HepG2 (cell line): ENCODE data around the gene MARCHF4. TPM values are rescaled to one million over a fixed set of nuclear protein-coding genes. Genes with fewer than 3 reads are reported as not detected.

Experiments
- CAMTA2 ChIP-seq: sonication (generic); formaldehyde crosslinking; IDR thresholded peaks from 2 replicates; pipeline ENCODE4 v1.4.0; 2020; ENCODE audit warnings: mild to moderate bottlenecking, missing genetic modification reagents, borderline replicate concordance
- FOXM1 ChIP-seq: sonication (generic); formaldehyde crosslinking; IDR thresholded peaks from 2 replicates; pipeline ENCODE4 v1.5.0; 2020; ENCODE audit warnings: missing genetic modification reagents
- GPN1 ChIP-seq: sonication (generic); formaldehyde crosslinking; IDR thresholded peaks from 2 replicates; pipeline ENCODE4 v1.5.1; 2020; ENCODE audit warnings: missing genetic modification reagents, borderline replicate concordance
- HCFC1 ChIP-seq: fragments of 150-350 bp; IDR thresholded peaks from 2 replicates; pipeline ENCODE4 v1.6.1; 2014; ENCODE audit warnings: low read depth, low read length
- JUNB ChIP-seq: sonication (generic); formaldehyde crosslinking; IDR thresholded peaks from 2 replicates; pipeline ENCODE4 v1.8.0; 2022; ENCODE audit warnings: missing genetic modification reagents, mild to moderate bottlenecking, borderline replicate concordance
- NFE2 ChIP-seq: sonication (generic); formaldehyde crosslinking; IDR thresholded peaks from 2 replicates; pipeline ENCODE4 v1.4.0; 2020; ENCODE audit warnings: missing genetic modification reagents
- RARG ChIP-seq: sonication (generic); formaldehyde crosslinking; IDR thresholded peaks from 2 replicates; pipeline ENCODE4 v1.4.0; 2020; ENCODE audit warnings: low read depth, mild to moderate bottlenecking, missing genetic modification reagents
- SATB2 ChIP-seq: sonication (generic); formaldehyde crosslinking; IDR thresholded peaks from 2 replicates; pipeline ENCODE4 v1.5.0; 2020; ENCODE audit warnings: missing genetic modification reagents
- SIN3B ChIP-seq: fragments of 150-350 bp; IDR thresholded peaks from 2 replicates; pipeline ENCODE4 v1.6.1; 2014; ENCODE audit warnings: low read length
- ZBTB2 ChIP-seq: sonication (generic); formaldehyde crosslinking; IDR thresholded peaks from 2 replicates; pipeline ENCODE4 v1.8.0; 2022; ENCODE audit warnings: low read depth, missing genetic modification reagents
- ZEB1 ChIP-seq: IDR thresholded peaks from 2 replicates; pipeline ENCODE4 v1.6.1; 2012; ENCODE audit warnings: mild to moderate bottlenecking, low read depth, inconsistent platforms; ENCODE audit not compliant: insufficient replicate concordance
- ZNF501 ChIP-seq: sonication (generic); formaldehyde crosslinking; IDR thresholded peaks from 2 replicates; pipeline ENCODE4 v1.5.1; 2020; ENCODE audit warnings: mild to moderate bottlenecking, moderate library complexity, missing genetic modification reagents
- ZNF576 ChIP-seq: sonication (generic); formaldehyde crosslinking; IDR thresholded peaks from 2 replicates; pipeline ENCODE4 v1.4.0; 2020; ENCODE audit warnings: mild to moderate bottlenecking, missing genetic modification reagents
- ZNF674 ChIP-seq: sonication (generic); formaldehyde crosslinking; IDR thresholded peaks from 2 replicates; pipeline ENCODE4 v1.5.0; 2020; ENCODE audit warnings: low read depth, mild to moderate bottlenecking, missing genetic modification reagents
- ZNF777 ChIP-seq: sonication (generic); formaldehyde crosslinking; IDR thresholded peaks from 2 replicates; pipeline ENCODE4 v1.4.0; 2020; ENCODE audit warnings: missing genetic modification reagents
- ZNF782 ChIP-seq: sonication (generic); formaldehyde crosslinking; IDR thresholded peaks from 2 replicates; pipeline ENCODE4 v1.4.0; 2020; ENCODE audit warnings: missing genetic modification reagents, mild to moderate bottlenecking, borderline replicate concordance
- ZSCAN30 ChIP-seq: sonication (generic); formaldehyde crosslinking; IDR thresholded peaks from 2 replicates; pipeline ENCODE4 v1.5.0; 2020; ENCODE audit warnings: mild to moderate bottlenecking, missing genetic modification reagents
- polyA plus RNA-seq, 8 experiments: library from polyadenylated mRNA; depleted of rRNA in 3 of 8; stranded (reverse) in 7 of 8; unstranded in 1 of 8; fragments of >200 nt; fragmentation: Illumina TruSeq in 4 of 8; extraction: Trizol in 4 of 8; gene quantifications; 2 replicates each; pipeline versions ENCODE4 v1.2.1 to v1.2.3, GENCODE V29; 2011 to 2016; ENCODE audit warnings: low read depth in 4 of 8, missing spikeins in 1 of 8, mixed read lengths in 1 of 8; ENCODE audit not compliant: insufficient read depth in 1 of 8
- total RNA-seq, 5 experiments: library from RNA; depleted of rRNA; stranded (reverse); fragments of >200 nt; fragmentation: Illumina TruSeq; extraction: Trizol; gene quantifications; 2 replicates each; pipeline ENCODE4 v1.2.3, GENCODE V29; 2016; ENCODE audit warnings: low read depth in 1 of 5
- TF ChIP-seq, protein P1 (sequence below): sonication (generic); formaldehyde crosslinking; IDR thresholded peaks from 2 replicates; pipeline ENCODE4 v1.8.1; 2023; ENCODE audit warnings: missing genetic modification reagents, mild to moderate bottlenecking, borderline replicate concordance
- TF ChIP-seq, protein P2 (sequence below): sonication (generic); formaldehyde crosslinking; IDR thresholded peaks from 2 replicates; pipeline ENCODE4 v1.4.0; 2020; ENCODE audit warnings: missing genetic modification reagents, borderline replicate concordance
- TF ChIP-seq, protein P3 (sequence below), 2 experiments: sonication (generic) in 1 of 2; formaldehyde crosslinking in 1 of 2; IDR thresholded peaks; 2 replicates each; pipeline versions ENCODE4 v1.5.1 to v1.6.1; 2011 to 2020; ENCODE audit warnings: borderline replicate concordance in 1 of 2, low read depth in 1 of 2, low read length in 1 of 2, mild to moderate bottlenecking in 1 of 2, missing genetic modification reagents in 1 of 2, moderate library complexity in 1 of 2

MARCHF4 gene
- total and polyA plus RNA-seq, 2 of the 13 experiments (the other 11 are each of a cell fraction or from before 2014, with no cell fraction given): not detected

- TF ChIP-seq JUNB (CRISPR knock-in tag) (peak; percentile 79; the same call in 1 of the 2 replicates), ZNF782 (CRISPR knock-in tag) (peak; percentile 90; the same call in 1 of the 2 replicates), SATB2 (CRISPR knock-in tag) (peak; percentile 81; the same call in 1 of the 2 replicates), RARG (CRISPR knock-in tag) (peak; percentile 80; the same call in 1 of the 2 replicates), FOXM1 (no peak), HCFC1 (no peak; the same call in 1 of the 2 replicates), ZNF576 (CRISPR knock-in tag) (no peak), ZEB1 (no peak), ZNF777 (CRISPR knock-in tag) (no peak), ZBTB2 (CRISPR knock-in tag) (peak; percentile 64; the same call in 1 of the 2 replicates), GPN1 (CRISPR knock-in tag) (peak; percentile 96; the same call in 1 of the 2 replicates), ZNF674 (CRISPR knock-in tag) (0 out of 2 replicates have a peak, but pooled peaks have one; percentile 72), CAMTA2 (CRISPR knock-in tag) (peak; percentile 79; the same call in 1 of the 2 replicates), ZNF501 (CRISPR knock-in tag) (peak; percentile 83), ZSCAN30 (CRISPR knock-in tag) (peak; percentile 77; the same call in 1 of the 2 replicates), SIN3B (no peak), NFE2 (CRISPR knock-in tag) (no peak)
- TF ChIP-seq, protein P1, sequence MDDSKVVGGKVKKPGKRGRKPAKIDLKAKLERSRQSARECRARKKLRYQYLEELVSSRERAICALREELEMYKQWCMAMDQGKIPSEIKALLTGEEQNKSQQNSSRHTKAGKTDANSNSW (CRISPR knock-in tag): peak; percentile 83; the same call in 1 of the 2 replicates
- TF ChIP-seq, protein P2, sequence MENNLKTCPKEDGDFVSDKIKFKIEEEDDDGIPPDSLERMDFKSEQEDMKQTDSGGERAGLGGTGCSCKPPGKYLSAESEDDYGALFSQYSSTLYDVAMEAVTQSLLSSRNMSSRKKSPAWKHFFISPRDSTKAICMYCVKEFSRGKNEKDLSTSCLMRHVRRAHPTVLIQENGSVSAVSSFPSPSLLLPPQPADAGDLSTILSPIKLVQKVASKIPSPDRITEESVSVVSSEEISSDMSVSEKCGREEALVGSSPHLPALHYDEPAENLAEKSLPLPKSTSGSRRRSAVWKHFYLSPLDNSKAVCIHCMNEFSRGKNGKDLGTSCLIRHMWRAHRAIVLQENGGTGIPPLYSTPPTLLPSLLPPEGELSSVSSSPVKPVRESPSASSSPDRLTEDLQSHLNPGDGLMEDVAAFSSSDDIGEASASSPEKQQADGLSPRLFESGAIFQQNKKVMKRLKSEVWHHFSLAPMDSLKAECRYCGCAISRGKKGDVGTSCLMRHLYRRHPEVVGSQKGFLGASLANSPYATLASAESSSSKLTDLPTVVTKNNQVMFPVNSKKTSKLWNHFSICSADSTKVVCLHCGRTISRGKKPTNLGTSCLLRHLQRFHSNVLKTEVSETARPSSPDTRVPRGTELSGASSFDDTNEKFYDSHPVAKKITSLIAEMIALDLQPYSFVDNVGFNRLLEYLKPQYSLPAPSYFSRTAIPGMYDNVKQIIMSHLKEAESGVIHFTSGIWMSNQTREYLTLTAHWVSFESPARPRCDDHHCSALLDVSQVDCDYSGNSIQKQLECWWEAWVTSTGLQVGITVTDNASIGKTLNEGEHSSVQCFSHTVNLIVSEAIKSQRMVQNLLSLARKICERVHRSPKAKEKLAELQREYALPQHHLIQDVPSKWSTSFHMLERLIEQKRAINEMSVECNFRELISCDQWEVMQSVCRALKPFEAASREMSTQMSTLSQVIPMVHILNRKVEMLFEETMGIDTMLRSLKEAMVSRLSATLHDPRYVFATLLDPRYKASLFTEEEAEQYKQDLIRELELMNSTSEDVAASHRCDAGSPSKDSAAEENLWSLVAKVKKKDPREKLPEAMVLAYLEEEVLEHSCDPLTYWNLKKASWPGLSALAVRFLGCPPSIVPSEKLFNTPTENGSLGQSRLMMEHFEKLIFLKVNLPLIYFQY (CRISPR knock-in tag): peak; percentile 78
- TF ChIP-seq, protein P3, sequence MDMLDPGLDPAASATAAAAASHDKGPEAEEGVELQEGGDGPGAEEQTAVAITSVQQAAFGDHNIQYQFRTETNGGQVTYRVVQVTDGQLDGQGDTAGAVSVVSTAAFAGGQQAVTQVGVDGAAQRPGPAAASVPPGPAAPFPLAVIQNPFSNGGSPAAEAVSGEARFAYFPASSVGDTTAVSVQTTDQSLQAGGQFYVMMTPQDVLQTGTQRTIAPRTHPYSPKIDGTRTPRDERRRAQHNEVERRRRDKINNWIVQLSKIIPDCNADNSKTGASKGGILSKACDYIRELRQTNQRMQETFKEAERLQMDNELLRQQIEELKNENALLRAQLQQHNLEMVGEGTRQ (IDR thresholded peaks at IDR 0.05; ENCODE audit: low read depth, low read length): no peak
- TF ChIP-seq, protein P3 (CRISPR knock-in tag; IDR thresholded peaks at IDR 0.05; ENCODE audit: borderline replicate concordance): no peak
Measured at GRCh38 chr2:216371721-216372702, at the start of gene MARCHF4 (continued).
